ENCODE measurements around the gene BOD1L2.

DNA sequence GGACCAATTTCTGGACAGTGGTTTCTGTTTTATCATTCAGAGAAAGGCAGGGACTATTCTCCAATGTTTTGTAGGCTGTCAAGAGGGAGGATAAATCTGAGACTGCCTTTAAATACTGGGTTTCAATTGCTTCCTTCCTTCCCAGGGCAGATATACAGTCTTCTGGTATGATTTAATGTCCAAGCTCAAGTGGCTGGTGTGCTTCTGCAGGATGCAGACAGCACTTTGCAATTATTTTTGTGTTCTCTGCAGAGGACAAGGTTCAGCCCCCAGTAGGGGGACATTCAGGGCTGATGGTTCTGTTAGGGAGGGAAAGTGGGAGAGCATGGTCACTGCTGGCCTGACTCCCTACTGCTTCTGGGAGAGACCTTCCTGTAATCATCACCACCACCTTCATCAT, 4.6 kb upstream of the BOD1L2 start:
- no peak for TF ChIP-seq EZH2phosphoT487 (IDR thresholded peaks at IDR 0.05; ENCODE audit: borderline replicate concordance, low read depth, low read length)
- TF ChIP-seq, protein P1, sequence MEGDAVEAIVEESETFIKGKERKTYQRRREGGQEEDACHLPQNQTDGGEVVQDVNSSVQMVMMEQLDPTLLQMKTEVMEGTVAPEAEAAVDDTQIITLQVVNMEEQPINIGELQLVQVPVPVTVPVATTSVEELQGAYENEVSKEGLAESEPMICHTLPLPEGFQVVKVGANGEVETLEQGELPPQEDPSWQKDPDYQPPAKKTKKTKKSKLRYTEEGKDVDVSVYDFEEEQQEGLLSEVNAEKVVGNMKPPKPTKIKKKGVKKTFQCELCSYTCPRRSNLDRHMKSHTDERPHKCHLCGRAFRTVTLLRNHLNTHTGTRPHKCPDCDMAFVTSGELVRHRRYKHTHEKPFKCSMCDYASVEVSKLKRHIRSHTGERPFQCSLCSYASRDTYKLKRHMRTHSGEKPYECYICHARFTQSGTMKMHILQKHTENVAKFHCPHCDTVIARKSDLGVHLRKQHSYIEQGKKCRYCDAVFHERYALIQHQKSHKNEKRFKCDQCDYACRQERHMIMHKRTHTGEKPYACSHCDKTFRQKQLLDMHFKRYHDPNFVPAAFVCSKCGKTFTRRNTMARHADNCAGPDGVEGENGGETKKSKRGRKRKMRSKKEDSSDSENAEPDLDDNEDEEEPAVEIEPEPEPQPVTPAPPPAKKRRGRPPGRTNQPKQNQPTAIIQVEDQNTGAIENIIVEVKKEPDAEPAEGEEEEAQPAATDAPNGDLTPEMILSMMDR (conservative IDR thresholded peaks at IDR 0.05; ENCODE audit: low read length): no peak
